Hematopoietic multipotent progenitor cell treated with erythropoietin and hydrocortisone succinate and interleukin-3 and kit ligand, for 4 days (in vitro differentiated cells): ENCODE results near the gene CTPS2.
"Not testable (repeated sequence)": the region's sequence is repeated elsewhere in the genome, so short reads cannot be mapped to it uniquely, and the experiment has no call there.

Source experiments
- DNase-seq: peaks from one replicate; pipeline ENCODE4 v3.0.0-alpha.2; 2015

The CTPS2 gene

GRCh38 chrX:16601885-16602284 lies 110.6 kb downstream of the CTPS2 start:
- no peak for DNase-seq

DNA sequence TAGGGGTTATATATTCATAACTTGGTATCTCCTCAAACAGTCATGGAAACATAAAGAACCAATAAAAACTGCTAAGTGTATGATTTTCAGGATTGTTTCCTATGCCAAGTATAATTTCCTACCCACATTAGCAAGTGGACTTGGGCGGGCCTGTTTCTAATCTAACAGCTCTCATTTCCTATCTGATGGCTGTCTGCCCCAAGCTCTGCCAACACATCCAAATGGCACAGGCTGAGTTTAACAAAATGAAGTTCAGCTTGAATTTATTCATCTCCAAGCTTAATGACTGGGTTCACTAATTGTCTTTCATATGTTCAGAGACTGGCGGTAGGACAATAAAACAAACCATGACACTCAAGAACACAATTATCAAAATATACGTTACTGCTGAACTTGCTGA lies 118.0 kb downstream of the CTPS2 start:
- DNase-seq: no peak

GRCh38 chrX:16593801-16594200 lies 118.7 kb downstream of the CTPS2 start:
- DNase-seq: no peak

DNA sequence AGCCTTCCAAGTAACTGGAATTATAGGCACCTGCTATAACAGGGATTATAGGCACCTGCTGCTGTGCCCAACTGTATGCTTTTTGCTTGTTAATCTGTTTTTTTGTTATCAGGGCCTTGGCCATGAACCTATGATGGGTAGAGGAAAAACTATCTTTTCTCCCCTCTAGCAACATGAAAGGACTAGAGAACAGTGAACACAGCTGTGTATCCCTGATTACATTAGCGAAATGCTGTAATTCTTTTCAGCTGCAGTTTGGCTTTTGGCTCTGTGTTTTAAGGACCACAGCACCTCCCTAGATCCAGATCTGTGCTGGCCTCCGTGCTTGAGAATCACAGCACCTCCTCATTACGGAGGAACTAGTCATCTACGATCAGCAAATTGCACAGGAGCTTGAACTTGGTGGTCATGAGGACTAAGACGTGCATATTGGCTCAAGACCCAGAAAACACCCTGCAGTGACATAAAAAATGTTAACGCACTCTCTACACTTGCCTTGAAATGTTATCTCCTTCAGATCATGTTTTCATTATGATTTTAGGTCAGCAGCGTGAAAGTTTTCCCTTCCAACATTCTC lies 120.2 kb downstream of the CTPS2 start:
- no peak for DNase-seq

- no peak for DNase-seq
These were observed 122.6 kb downstream of the CTPS2 start for GRCh38 chrX:16589826-16590225.

DNA sequence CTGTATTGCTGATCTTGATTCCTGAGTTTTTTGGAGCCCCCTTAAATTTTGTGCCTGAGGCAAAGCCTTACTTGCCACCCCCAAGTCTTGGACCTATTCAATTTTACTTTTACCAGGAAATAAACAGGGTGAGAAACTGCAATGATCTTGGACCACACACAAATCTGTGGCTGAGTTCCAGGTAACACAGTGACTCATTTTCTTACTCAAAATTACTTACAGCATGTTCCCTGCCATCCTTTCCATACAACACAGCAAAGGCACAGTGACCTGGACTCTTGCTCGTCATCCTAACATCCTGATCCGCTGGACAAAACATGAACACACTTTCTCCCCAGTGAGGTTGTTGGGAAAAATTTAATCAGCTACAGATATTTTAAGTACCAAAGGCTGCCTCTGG lies 123.3 kb downstream of the CTPS2 start:
- DNase-seq: no peak

GRCh38 chrX:16588266-16588665 lies 124.2 kb downstream of the CTPS2 start:
- no peak for DNase-seq

- DNase-seq: no peak
These were observed 124.6 kb downstream of the CTPS2 start for GRCh38 chrX:16587836-16588235.

GRCh38 chrX:16586377-16587112 lies 125.9 kb downstream of the CTPS2 start:
- no peak for DNase-seq

DNA sequence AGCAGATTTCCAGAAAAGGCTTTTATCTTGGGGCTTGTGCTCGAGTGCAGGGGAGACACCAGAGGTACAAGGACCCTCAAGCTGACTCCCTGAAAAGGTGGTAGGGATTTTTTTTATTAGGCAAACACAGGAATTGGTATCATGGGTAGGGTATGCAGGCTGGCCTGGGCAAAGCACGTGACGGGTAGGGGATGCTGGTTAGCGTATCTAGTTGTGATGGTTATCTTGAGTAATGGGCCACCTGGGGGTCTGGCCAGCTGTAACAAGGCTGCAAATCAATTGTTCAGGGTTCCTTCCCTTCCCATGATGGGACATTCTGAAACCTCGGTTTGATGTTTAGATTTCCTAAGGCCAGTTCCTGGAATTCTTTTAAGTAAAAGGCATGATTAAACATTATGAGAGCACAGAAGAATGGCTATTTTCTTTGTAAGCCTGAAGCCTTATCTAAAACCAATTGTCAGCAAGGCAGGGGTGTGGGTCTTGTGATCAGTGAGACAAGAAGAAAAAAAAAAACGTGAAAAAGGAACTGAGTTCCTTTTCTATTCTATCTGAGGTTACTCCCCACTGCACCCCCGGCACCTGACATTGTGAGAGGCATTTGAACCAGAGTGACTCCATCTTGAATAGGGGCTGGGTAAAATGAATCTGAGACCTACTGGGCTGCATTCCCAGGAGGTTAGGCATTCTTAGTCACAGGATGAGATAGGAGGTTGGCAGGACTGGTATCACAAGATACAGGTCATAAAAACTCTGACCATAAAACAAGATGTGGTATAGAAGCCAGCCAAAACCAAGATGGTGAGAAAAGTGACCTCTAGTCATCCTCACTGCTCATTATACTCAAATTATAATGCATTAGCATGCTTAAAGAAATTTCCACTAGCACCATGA lies 126.7 kb downstream of the CTPS2 start:
- DNase-seq: peak; percentile 28

DNA sequence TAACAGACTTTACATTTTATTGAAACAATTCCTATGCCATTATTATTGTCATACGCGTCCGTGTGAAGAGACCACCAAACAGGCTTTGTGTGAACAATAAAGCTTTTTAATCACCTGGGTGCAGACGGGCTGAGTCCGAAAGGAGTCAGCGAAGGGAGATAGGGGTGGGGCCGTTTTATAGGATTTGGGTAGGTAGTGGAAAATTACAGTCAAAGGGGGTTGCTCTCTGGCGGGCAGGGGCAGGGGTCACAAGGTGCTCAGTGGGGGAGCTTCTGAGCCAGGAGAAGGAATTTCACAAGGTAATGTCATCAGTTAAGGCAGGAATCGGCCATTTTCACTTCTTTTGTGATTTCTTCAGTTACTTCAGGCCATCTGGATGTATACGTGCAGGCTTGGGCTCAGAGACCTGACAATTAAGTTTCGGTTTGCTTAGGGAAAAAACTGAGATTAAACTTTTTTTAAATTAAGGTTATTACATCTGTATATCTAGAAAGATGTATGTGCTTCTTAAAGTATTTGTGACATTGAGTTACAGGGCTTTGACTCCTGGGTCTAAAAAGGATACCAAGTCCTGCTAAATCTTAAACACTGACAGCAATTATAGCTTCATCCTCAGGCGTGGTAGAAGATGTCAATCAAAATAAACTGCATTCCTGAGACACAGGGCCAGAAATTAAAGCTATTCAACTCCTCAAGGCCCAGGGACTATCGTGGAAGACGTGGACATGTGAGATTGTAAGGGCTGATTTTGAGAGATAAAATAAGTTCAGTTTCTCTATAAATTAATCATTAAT lies 132.3 kb downstream of the CTPS2 start:
- DNase-seq: not testable (repeated sequence)

- no peak for DNase-seq
These were observed 133.0 kb downstream of the CTPS2 start for GRCh38 chrX:16579517-16579916.

GRCh38 chrX:16578218-16578617 lies 134.3 kb downstream of the CTPS2 start:
- DNase-seq: no peak

DNA sequence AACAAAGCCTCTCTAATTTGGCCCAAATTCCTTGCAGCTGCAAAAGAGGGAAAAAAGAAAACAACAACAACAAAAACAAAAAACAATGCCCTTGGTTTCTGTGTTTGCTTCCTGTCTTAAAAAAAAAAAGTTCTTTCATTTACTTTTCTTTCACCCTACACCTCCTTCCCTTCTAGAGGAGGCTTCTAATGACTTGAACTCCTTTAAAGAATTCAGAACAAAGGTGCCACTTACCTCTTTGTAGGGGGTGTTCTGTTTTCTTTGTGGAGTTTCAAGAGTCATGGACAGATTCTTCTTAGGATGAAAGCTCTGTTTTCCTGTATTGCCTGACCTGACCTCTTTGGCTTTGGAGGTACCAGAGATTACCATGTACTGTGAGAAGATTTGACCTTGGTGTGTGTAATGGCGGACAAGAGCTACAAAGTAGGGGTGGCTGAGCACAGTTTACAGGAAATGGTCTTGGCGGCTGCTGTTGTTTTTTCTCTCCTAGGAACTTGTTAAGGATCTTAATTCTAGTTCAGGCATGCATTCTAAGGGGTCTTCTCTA lies 134.9 kb downstream of the CTPS2 start:
- no peak for DNase-seq

DNA sequence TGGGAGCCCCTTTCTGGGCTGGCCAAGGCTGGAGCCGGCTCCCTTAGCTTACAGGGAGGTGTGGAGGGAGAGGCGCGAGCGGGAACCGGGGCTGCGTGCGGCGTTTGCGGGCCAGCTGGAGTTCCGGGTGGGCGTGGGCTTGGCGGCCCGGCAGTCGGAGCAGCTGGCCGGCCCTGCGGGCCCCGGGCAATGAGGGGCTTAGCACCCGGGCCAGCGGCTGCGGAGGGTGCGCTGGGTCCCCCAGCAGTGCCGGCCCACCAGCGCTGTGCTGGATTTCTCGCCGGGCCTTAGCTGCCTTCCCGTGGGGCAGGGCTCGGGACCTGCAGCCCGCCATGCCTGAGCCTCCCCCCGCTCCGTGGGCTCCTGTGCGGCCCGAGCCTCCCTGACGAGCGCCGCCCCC lies 137.1 kb downstream of the CTPS2 start:
- DNase-seq: not testable (repeated sequence)

DNA sequence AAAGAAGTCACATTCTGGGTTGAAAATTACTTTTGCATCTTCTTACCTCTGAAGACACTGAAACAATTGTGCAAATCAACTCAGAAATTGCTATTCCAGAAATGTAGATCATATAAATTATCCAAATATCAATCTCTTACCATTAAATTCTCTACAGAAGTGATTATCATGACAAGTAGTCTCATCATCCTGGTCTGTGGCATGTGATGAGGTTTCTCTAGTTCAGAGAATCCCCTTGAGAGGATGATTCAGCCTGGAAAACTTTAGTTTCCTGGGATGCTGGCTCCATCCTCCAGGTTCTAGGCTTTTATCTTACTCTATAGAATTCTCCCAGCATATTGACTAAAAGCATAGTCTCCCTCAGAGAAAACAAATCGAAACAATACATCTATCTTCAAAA lies 138.7 kb downstream of the CTPS2 start:
- DNase-seq: no peak

GRCh38 chrX:16567681-16568080 lies 144.8 kb downstream of the CTPS2 start:
- no peak for DNase-seq

DNA sequence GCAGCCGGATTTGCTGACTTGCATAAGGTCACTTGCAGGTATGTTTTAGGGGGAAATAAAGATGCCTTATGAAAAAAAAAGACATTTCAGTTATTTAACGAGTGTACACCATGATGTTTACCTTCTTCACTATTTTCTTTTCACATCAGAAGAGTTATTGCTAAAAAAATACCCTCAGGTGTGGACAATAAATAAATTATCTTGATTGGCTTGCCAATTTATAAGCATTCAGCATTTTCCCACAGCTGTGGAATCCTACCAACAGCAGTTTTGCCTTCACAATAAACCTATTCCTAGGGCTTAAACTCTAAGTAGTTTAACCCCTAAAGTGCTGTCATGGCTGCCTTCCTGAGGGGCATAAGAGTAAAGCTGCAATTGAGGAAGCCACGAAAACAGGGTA lies 145.9 kb downstream of the CTPS2 start:
- DNase-seq: no peak

- no peak for DNase-seq
These were observed 152.3 kb downstream of the CTPS2 start for GRCh38 chrX:16560173-16560572.

GRCh38 chrX:16559206-16559619 lies 153.3 kb downstream of the CTPS2 start:
- no peak for DNase-seq

GRCh38 chrX:16558489-16558888 lies 154.0 kb downstream of the CTPS2 start:
- no peak for DNase-seq

GRCh38 chrX:16552546-16552945 lies 159.9 kb downstream of the CTPS2 start:
- no peak for DNase-seq

DNA sequence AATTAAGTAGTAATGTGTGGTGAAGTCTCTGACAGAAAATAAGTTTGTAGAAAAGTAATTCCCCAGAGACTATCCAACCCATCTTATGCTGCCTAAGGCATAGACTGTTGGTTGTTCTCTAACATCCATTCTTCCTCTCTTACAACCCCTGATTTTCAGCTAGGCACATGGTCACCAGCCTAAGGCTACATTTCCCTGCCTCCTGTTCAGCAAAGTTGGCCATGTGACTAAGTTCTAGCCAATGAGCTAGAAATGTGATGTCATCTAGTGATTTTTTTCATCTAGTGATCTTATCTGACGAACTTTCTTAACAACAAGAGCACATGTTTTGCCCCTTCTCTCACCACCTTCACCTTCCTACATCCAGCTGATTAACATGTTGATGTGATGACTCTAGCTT lies 164.8 kb downstream of the CTPS2 start:
- no peak for DNase-seq
